ENCODE results near the gene MRPS10.

MRPS10 gene

DNA sequence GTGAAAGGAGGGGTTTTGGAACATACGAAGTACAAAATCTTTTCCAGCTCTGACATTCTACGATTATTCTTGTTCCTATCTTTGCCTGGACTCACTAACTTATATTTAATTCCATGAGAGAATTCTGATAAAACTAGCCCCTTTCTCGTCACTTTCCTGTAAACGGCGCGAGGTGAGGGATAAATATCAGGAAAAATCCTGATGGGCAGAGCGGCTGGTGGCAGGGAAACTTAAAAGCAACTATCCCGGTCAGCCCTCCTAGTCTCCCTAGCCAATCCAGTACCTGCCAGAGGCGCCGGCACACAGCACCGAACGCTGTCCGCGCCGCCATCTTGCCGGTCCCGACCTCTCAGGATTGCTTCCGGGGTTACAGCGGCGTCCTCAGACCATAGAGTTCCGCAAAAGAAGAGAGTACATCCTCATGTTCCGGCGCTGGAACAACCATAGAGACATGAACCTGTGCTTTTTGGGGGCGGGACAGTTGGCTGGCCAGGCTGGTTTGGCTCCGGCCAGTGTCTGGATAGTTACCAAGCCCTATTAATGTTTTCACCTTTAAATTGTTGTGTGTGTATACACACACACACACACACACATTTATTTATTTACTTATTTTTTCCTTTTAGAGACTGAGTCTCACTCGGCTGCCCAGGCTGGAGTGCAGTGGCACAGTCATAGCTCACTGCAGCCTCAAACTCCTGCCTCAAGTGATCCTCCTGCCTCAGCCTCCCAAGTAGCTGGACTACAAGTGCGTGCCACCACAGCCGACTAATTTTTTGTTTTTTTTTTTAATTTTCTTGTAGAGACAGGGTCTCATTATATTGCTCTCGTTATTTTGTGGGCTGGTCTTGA is at the start of gene MRPS10:
MRPS10 (minus strand) TSS at position 343 of the 849 bp plus-strand sequence; CDS start at position 331, 12 bp downstream.
- TF ChIP-seq POLR2A (IDR thresholded peaks at IDR 0.05; ENCODE audit: extremely low read depth, insufficient read length) (peak; percentile 69), MAX (IDR thresholded peaks at IDR 0.05; ENCODE audit: low read depth, low read length) (peak; percentile 54; the same call in 1 of the 2 replicates), CTCF (IDR thresholded peaks at IDR 0.05; ENCODE audit: low read depth, low read length) (no peak), MYC (IDR thresholded peaks at IDR 0.05; ENCODE audit: low read depth, low read length) (peak; percentile 24; the same call in 1 of the 2 replicates)
- H3K4me3 ChIP-seq (ENCODE audit: low read depth, low read length), result peak within 1 kb of the TSS; percentile 97
- DNase-seq (ENCODE audit: low read depth), result peak; percentile 97

DNA sequence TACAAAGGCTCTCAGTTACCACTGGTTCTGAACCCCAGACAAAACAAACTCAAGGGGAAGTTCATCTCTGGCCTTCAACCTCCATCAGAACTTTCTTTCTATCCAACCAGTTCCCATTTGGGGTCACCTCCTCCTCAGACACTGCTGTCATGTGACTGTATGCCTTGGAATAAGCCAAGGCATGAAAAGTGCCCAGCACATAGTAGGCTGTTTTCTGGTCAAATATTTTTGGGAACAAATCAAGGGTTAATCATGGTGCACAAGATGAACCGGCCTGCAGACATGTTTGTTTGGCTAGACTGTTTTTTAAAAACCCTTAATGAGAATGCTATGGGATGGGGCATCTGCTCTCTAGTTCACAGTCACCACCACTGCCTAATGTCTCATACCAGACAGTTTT is 48.9 kb upstream of the MRPS10 start:
- DNase-seq (ENCODE audit: low read depth), result no peak
- H3K4me3 ChIP-seq (ENCODE audit: low read depth, low read length), result no peak overlapping the region
- TF ChIP-seq POLR2A (IDR thresholded peaks at IDR 0.05; ENCODE audit: extremely low read depth, insufficient read length) (no peak), MYC (IDR thresholded peaks at IDR 0.05; ENCODE audit: low read depth, low read length) (no peak), CTCF (IDR thresholded peaks at IDR 0.05; ENCODE audit: low read depth, low read length) (no peak), MAX (IDR thresholded peaks at IDR 0.05; ENCODE audit: low read depth, low read length) (no peak)

DNA sequence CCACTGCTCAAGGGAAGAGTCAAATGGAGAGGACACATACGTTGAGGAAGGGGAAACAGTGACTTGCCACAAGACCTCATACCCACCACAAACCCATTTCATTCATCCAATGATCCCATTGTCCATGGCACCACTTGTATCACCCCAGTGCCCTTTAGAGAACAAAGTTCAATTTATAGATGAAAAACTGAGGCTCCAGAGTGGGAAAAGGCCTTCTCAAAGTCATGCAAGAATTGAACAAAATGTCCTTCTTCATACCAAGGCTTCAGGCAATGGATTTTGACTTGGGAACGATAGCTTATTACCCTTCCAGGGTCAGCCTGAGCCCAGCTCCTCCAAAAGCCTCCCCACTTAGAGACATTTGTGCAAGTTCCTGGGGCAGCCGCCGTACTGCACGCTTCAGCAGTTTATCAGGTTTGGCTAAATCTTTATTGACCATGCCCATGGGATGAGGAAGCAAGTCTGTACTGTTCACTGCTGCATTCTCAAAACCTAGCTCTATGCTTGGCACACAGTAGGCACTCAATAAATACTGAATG is 47.3 kb upstream of the MRPS10 start:
- DNase-seq (ENCODE audit: low read depth), result no peak
- TF ChIP-seq MAX (IDR thresholded peaks at IDR 0.05; ENCODE audit: low read depth, low read length) (no peak), MYC (IDR thresholded peaks at IDR 0.05; ENCODE audit: low read depth, low read length) (no peak), CTCF (IDR thresholded peaks at IDR 0.05; ENCODE audit: low read depth, low read length) (no peak), POLR2A (IDR thresholded peaks at IDR 0.05; ENCODE audit: extremely low read depth, insufficient read length) (no peak)
- no peak overlapping the region for H3K4me3 ChIP-seq (ENCODE audit: low read depth, low read length)

GRCh38 chr6:42264162-42264851 is 46.6 kb upstream of the MRPS10 start:
- no peak for DNase-seq (ENCODE audit: low read depth)
- TF ChIP-seq MYC (IDR thresholded peaks at IDR 0.05; ENCODE audit: low read depth, low read length), result no peak
- no peak for TF ChIP-seq CTCF (IDR thresholded peaks at IDR 0.05; ENCODE audit: low read depth, low read length)
- no peak for TF ChIP-seq MAX (IDR thresholded peaks at IDR 0.05; ENCODE audit: low read depth, low read length)
- TF ChIP-seq POLR2A (IDR thresholded peaks at IDR 0.05; ENCODE audit: extremely low read depth, insufficient read length), result no peak
- no peak overlapping the region for H3K4me3 ChIP-seq (ENCODE audit: low read depth, low read length)

DNA sequence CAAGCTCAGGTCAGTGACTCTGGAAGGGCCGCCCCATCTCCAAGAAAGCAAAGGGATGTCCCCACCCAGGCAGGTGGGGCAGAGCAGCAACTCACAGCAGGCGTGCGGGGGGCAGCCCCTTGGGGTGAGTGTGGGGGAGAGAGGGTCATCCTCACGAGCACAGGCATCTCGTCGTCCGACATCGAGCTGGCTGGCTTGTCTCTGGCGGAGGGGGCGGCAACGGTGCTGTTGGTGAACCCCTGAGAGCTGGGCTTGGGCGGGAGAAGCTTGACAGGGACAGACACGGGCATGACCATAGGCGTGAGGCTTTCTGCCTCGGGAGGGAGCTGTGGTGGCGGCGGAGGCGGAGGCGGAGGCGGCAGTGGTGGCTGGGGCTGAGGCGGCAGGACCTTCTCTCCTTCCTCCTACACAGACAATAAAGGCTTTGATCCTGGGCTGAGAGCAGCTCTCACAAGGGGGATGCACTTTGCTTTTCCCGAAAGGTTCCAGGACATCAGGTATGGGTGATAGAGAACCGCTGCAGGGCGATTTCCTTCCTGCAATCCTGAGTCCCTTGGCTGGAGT is 45.6 kb upstream of the MRPS10 start:
- DNase-seq (ENCODE audit: low read depth), result no peak
- no peak overlapping the region for H3K4me3 ChIP-seq (ENCODE audit: low read depth, low read length)

More for the DNA sequence above, 45.6 kb upstream of the MRPS10 start:
- TF ChIP-seq CTCF (IDR thresholded peaks at IDR 0.05; ENCODE audit: low read depth, low read length), result no peak
- TF ChIP-seq POLR2A (IDR thresholded peaks at IDR 0.05; ENCODE audit: extremely low read depth, insufficient read length), result no peak
- TF ChIP-seq MYC (IDR thresholded peaks at IDR 0.05; ENCODE audit: low read depth, low read length), result no peak
- TF ChIP-seq MAX (IDR thresholded peaks at IDR 0.05; ENCODE audit: low read depth, low read length), result no peak
